HAP-1 (cell line): ENCODE measurements around the gene TSPAN4.

Experiments used
- DNase-seq, 2 experiments: peaks; one replicate each; pipeline ENCODE4 v3.0.0-alpha.2; 2016 to 2020; ENCODE audit warnings: low spot score in 2 of 2
- H3K27me3 ChIP-seq: fragments of 250-450 bp; sonication (Bioruptor Pico); 2 replicates; pipeline ENCODE4 v1.5.1; 2020; ENCODE audit warnings: low read depth, mild to moderate bottlenecking, moderate library complexity
- H3K36me3 ChIP-seq: fragments of 250-450 bp; sonication (Bioruptor Pico); replicated peaks from 2 replicates; pipeline ENCODE4 v1.5.1; 2020; ENCODE audit warnings: mild to moderate bottlenecking
- H3K4me1 ChIP-seq: fragments of 250-450 bp; sonication (Bioruptor Pico); 2 replicates; pipeline ENCODE4 v1.5.1; 2020; ENCODE audit warnings: mild to moderate bottlenecking
- H3K4me3 ChIP-seq: fragments of 250-450 bp; sonication (Bioruptor Pico); 2 replicates; pipeline ENCODE4 v1.5.1; 2020; ENCODE audit warnings: mild to moderate bottlenecking, moderate library complexity
- H3K9me3 ChIP-seq: fragments of 250-450 bp; sonication (Bioruptor Pico); 2 replicates; pipeline ENCODE4 v1.5.1; 2020; ENCODE audit warnings: mild to moderate bottlenecking, moderate library complexity
- in situ Hi-C: fragments of 300-500 bp; cut with MboI; formaldehyde crosslinking; loops from 3 replicates; pipeline ENCODE4 v1.14.3; 2020; ENCODE audit warnings: low sequenced_read_pairs, inconsistent platforms, mixed read lengths

Gene TSPAN4

GRCh38 chr11:842370-843002 lies at the start of gene TSPAN4, which contains the start of gene POLR2L:
Gene TSPAN4 (plus strand): TSS chr11:842852. CDS start chr11:850305, 7,453 bp downstream.
Gene POLR2L (minus strand): TSS chr11:842529. CDS start chr11:842508, 21 bp downstream.
- Histone ChIP-seq H3K27me3 (no peaks in the 10 kb centered on the region), H3K4me3 (peak within 1 kb of the TSS; percentile 89), H3K36me3 (peaks cover 43% of the 10 kb centered on the region), H3K4me1 (peaks cover 14% of the 10 kb centered on the region), H3K9me3 (no peaks in the 10 kb centered on the region)
- peak; percentile 82 to 94 for DNase-seq
- in situ Hi-C loops: no loop called here

- Histone ChIP-seq H3K9me3 (no peaks in the 10 kb centered on the region), H3K4me3 (no peak overlapping the region), H3K4me1 (peaks cover 12% of the 10 kb centered on the region), H3K36me3 (peaks cover 24% of the 10 kb centered on the region), H3K27me3 (no peaks in the 10 kb centered on the region)
- no peak for DNase-seq
- in situ Hi-C loops: no loop called here
Observed at GRCh38 chr11:792873-793272, 49.8 kb upstream of the TSPAN4 start.

- in situ Hi-C loops: no loop called here
- Histone ChIP-seq H3K4me3 (no peak overlapping the region), H3K9me3 (no peaks in the 10 kb centered on the region), H3K27me3 (no peaks in the 10 kb centered on the region), H3K36me3 (peaks cover 24% of the 10 kb centered on the region), H3K4me1 (peaks cover 12% of the 10 kb centered on the region)
- DNase-seq: no peak
Observed at GRCh38 chr11:793556-793955, 49.1 kb upstream of the TSPAN4 start.

- Histone ChIP-seq H3K4me1 (peaks cover 12% of the 10 kb centered on the region), H3K36me3 (peaks cover 27% of the 10 kb centered on the region), H3K4me3 (no peak overlapping the region), H3K9me3 (no peaks in the 10 kb centered on the region), H3K27me3 (no peaks in the 10 kb centered on the region)
- DNase-seq: no peak
- in situ Hi-C loops: no loop called here
Observed at GRCh38 chr11:794013-794765, 48.5 kb upstream of the TSPAN4 start.

- H3K9me3 ChIP-seq: no peaks in the 10 kb centered on the region
- peaks cover 12% of the 10 kb centered on the region for H3K4me1 ChIP-seq
- in situ Hi-C loops: no loop called here
- H3K27me3 ChIP-seq: no peaks in the 10 kb centered on the region
- H3K4me3 ChIP-seq: no peak overlapping the region
- no peak for DNase-seq
- H3K36me3 ChIP-seq: peaks cover 35% of the 10 kb centered on the region
Observed at GRCh38 chr11:794766-795633, 47.7 kb upstream of the TSPAN4 start.

- Histone ChIP-seq H3K27me3 (no peaks in the 10 kb centered on the region), H3K36me3 (peaks cover 40% of the 10 kb centered on the region), H3K4me1 (peaks cover 12% of the 10 kb centered on the region), H3K9me3 (no peaks in the 10 kb centered on the region), H3K4me3 (peak overlapping the region; percentile 80)
- in situ Hi-C loops: no loop called here
- DNase-seq: peak in 1 of 2 experiments; percentile 81
Observed at GRCh38 chr11:795634-796564, 46.8 kb upstream of the TSPAN4 start.

GRCh38 chr11:796565-797295 lies 45.9 kb upstream of the TSPAN4 start:
- peak overlapping the region; percentile 80 for H3K4me3 ChIP-seq
- no peaks in the 10 kb centered on the region for H3K27me3 ChIP-seq
- no peaks in the 10 kb centered on the region for H3K9me3 ChIP-seq
- peaks cover 40% of the 10 kb centered on the region for H3K36me3 ChIP-seq
- DNase-seq: no peak
- in situ Hi-C loops: no loop called here
- peaks cover 12% of the 10 kb centered on the region for H3K4me1 ChIP-seq

GRCh38 chr11:797296-798092 lies 45.2 kb upstream of the TSPAN4 start:
- Histone ChIP-seq H3K4me1 (peaks cover 12% of the 10 kb centered on the region), H3K9me3 (no peaks in the 10 kb centered on the region), H3K27me3 (no peaks in the 10 kb centered on the region), H3K36me3 (peaks cover 45% of the 10 kb centered on the region), H3K4me3 (peak overlapping the region; percentile 80)
- in situ Hi-C loops: no loop called here
- peak; percentile 80 to 88 for DNase-seq

GRCh38 chr11:798093-798713 lies 44.4 kb upstream of the TSPAN4 start, which contains the start of gene SLC25A22:
Gene SLC25A22 (minus strand): TSS chr11:798281. CDS start chr11:795006, 3,275 bp downstream.
- Histone ChIP-seq H3K4me3 (peak within 1 kb of the TSS; percentile 80), H3K36me3 (peaks cover 48% of the 10 kb centered on the region)

GRCh38 chr11:799641-800316 lies 42.9 kb upstream of the TSPAN4 start:
- Histone ChIP-seq H3K4me1 (peaks cover 18% of the 10 kb centered on the region), H3K4me3 (no peak overlapping the region), H3K27me3 (no peaks in the 10 kb centered on the region), H3K36me3 (peaks cover 36% of the 10 kb centered on the region), H3K9me3 (no peaks in the 10 kb centered on the region)
- DNase-seq: no peak
- in situ Hi-C loops: no loop called here

More at GRCh38 chr11:798093-798713, 44.4 kb upstream of the TSPAN4 start, which contains the start of gene SLC25A22:
- H3K27me3 ChIP-seq: no peaks in the 10 kb centered on the region
- in situ Hi-C loops: no loop called here
- peak; percentile 69 to 89 for DNase-seq
- H3K4me1 ChIP-seq: peaks cover 12% of the 10 kb centered on the region
- H3K9me3 ChIP-seq: no peaks in the 10 kb centered on the region

- in situ Hi-C loops: no loop called here
- H3K4me3 ChIP-seq: no peak overlapping the region
- H3K9me3 ChIP-seq: no peaks in the 10 kb centered on the region
- DNase-seq: no peak
- no peaks in the 10 kb centered on the region for H3K27me3 ChIP-seq
- H3K4me1 ChIP-seq: peaks cover 19% of the 10 kb centered on the region
- H3K36me3 ChIP-seq: peaks cover 36% of the 10 kb centered on the region
Observed at GRCh38 chr11:800473-800872, 42.2 kb upstream of the TSPAN4 start.
